Measurements from ENCODE around the gene STK24.
A peak's percentile ranks its signal among the peaks of the same experiment; 100 is the strongest.

Gene STK24

DNA sequence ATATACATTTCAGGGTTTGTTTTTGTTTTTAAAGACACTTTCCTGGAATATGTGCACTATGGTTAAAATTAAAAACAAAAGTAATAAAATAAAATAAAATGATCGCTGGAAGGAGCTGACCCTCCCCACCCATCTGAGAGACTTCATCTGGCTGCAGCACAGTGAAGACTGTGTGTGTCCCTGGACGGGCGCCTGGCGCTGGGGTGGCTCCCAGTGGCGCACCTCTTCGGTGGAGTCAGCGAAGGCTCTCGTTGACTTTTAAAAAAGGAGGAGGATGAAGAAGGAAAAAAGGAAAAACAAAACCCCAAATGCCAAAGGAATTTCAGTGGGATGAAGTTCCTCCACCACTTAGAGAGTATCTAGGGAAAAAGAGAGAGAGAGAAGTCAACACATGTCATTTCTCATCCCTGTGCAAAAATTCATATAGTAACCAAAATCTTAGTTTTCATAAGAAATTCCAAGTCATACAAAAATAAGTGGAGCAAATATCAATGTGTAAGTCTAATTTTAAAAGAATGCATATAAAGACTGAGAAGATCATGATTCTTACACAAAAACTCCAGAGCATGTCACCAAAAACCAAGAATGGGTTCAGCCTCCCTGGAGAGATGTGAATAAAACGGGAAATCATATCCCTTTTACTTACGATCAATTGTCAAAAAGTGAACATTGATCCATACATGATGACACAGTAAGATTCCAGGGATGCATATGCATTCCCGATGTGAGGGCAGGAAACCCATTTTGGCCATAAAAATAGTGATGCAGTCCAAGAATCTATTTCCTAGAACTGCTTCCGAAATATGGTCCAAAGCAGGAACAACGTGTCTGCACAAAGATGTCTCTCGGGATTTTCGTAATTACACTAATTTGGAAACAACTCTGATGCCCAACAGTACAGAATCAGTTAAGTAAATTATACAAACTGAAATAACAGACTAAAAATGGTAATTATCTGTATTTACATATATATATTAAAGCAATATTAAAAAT lies 123.8 kb downstream of the STK24 start:
- DNase-seq (ENCODE audit: low read depth in 3 of 3): no peak

DNA sequence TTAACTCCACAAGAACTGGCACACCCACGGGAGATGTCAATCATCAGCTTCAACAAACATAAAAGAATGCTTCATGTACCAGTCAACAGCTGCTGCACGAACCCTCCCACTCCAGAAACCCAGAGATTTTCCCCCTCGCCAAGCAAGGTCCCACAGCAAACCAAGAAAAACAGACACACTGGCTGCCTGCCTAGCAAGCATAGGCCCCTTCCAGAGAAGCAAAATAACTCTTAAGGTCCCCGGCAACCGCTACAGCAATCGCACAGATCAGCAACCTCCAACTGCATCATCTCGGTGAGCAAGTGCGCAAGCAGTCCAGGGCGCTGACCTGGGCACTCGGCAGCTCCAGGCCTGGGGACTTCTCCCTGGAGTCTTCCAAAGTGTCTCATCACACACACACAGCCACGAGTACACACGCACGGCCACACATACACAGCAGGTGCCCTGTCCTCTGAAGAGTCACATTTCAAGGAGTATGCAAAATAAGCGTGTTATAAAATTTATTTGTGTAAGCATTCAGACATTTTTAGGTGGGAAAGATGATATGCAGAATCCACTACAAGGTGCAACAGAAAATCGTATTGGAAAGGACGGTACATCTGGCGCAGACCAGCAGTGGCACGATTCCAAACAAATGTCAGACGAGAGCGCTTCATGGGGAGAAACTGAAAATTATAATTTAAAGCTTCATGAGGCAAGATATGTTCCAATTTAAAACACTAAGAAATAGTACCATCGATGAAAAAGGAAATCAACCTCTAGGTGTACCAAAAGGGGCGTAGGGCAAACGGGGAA lies 125.0 kb downstream of the STK24 start:
- DNase-seq (ENCODE audit: low read depth in 3 of 3): no peak

GRCh38 chr13:98450539-98451111 lies 126.3 kb downstream of the STK24 start:
- no peak for DNase-seq (ENCODE audit: low read depth in 3 of 3)

GRCh38 chr13:98450026-98450425 lies 126.9 kb downstream of the STK24 start:
- DNase-seq (ENCODE audit: low read depth in 3 of 3): no peak

- DNase-seq (ENCODE audit: low read depth in 3 of 3): no peak
These were observed 127.6 kb downstream of the STK24 start for GRCh38 chr13:98449273-98449672.

GRCh38 chr13:98448642-98448928 lies 128.3 kb downstream of the STK24 start:
- no peak for DNase-seq (ENCODE audit: low read depth in 3 of 3)

GRCh38 chr13:98447881-98448641 lies 128.8 kb downstream of the STK24 start:
- DNase-seq (ENCODE audit: low read depth in 3 of 3): no peak

DNA sequence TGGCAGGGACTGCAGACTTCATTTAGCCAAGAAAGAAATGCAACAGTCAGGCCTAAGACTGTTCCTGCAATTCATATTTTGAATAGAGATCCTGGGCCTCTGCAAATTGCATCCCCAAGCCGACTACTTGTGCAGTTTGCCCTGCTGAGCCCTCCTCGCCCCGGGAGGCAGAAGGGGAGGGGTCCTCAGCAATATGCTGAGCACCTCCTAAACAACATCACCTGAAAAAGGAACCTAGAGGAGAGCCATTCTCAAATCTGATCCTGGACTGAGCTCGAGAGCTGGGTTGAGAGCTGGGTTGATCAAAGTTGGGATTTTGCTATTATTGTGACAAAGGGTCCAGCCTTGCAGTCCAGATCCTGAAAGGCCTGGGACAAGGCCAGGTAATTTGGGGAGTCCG lies 129.8 kb downstream of the STK24 start:
- no peak for DNase-seq (ENCODE audit: low read depth in 3 of 3)

GRCh38 chr13:98446234-98446621 lies 130.7 kb downstream of the STK24 start:
- DNase-seq (ENCODE audit: low read depth in 3 of 3): no peak

DNA sequence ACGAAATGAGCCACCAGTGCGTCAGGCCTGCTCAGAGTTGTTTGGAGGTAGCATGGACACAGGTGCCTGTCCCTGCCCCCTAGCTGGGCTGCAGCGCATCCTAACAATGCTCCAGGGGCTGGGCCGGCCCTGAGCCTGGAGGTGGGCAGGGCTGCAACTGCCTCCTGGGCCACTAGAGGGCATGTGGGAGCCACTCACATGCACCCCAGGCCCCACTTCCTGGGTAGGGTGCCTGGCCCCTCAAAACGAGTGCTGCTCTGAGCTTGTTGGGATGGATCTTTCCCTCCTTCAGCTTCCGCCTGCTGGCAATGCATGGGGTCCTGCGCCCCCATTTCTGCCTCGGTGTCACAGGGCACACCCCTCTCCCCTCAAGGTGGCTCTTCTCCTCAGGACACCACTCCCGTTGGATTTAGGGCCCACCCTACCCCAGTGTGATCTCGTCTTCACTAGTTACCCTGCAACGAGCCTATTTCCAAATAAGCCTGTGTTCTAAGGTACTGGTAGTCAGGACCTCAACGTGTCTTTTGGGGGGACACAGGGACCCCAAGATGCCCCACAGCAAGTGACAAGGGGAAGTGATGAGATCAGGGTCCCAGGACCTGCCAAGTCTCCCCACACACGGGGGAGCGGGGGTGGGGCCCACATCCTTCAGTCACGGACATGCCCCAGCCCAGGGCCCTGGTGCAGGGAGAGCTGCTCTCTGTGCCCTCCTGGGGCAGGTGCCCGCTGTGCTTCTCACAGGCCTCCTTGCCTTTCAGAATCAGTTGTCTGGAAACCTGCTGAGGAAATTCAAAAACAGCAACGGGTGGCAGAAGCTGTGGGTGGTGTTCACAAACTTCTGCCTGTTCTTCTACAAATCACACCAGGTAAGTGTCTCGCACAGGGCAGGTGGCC lies 131.3 kb downstream of the STK24 start:
- DNase-seq (ENCODE audit: low read depth in 3 of 3): peak; percentile 57 to 72 (median 59)

- DNase-seq (ENCODE audit: low read depth in 3 of 3): no peak
These were observed 132.5 kb downstream of the STK24 start for GRCh38 chr13:98444381-98444780.

GRCh38 chr13:98443800-98444325 lies 133.0 kb downstream of the STK24 start:
- no peak for DNase-seq (ENCODE audit: low read depth in 3 of 3)

DNA sequence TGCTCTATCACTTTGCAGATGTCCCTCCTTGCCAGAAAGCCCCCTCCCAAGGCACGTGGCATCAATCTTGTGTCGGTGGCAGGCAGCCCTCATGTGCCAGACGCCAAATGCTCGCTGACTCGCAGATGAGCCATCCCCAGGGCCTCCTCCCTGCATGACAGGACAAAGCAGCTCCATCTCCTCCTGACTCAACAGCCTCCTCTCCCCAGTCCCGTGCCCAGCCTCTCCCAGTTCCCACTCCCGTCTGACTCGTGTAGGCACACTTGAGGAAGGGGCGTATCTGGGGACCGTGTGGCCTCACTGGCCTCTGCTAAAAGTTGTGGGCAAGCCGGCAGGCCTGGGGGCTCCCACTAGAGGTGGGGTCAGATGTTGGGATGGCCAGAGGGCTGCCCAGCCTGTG lies 133.6 kb downstream of the STK24 start:
- DNase-seq (ENCODE audit: low read depth in 3 of 3): no peak

DNA sequence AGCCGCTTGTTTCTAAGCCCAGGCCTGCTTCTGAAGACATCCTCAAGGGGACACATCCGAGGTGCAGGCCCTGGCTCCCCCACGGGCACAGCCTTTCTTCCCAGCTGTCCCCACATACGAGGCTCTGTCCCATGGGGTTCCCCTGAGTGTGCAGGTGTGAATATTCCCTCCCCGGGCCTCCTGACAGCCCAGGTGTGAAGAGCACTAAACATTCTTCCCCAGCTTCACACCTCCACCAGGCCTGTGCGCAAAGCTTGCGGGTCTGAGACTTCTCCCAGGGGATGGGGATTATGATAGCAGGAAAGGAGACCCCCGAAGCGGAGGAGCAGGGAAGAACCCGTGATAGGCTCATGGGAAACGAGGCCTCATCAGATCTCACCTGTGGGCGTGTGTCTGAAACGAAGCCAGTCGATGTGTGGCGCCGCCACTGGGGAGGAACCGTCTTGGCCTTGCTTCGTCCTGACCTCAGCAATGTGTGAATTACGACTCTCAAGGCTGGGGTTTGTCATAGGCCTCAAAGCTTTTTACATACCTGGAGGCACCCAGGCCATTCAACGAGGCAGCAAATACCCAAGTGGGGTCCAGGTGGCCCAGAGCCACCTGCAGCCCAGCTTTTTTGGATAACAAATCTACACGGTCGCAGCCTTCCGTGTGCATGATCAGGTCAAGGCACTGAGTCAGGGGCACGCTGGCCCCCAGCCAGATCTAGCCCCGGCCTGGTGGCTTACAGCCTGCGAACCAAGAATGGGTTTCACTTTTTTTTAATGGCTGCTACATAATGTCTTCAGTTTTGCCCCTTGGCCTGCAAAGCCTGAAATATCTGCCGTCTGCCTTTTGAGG lies 134.3 kb downstream of the STK24 start:
- no peak for DNase-seq (ENCODE audit: low read depth in 3 of 3)

DNA sequence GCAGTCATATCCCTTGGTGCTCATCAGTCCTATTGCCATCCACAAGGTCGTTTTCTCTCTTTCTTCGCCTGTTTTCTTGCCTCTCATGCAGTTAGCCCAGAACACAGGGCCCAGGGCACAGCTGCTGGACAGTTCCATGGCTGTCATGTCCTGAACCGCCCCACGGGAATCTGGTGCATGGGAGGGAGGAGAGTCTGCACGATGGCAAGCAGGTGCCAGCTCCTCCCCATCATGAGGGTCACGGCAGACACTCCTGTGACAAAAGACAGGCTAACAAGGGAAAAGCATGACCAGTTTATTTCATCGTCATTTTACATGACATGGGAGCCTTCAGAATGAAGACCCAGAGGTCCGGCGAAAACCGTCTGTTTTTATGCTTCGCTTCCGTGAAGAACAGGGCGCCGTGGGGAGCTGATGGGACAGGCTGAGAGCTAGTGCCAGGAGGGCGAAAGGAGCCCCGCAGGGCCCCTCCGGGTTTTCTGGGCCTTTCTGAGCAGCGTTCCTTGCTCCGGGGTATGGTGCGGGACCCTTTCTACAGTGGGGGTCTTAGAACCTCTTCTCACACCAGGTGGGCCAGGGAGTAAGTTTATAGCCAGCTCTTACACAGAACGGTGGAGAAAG lies 135.7 kb downstream of the STK24 start:
- no peak for DNase-seq (ENCODE audit: low read depth in 3 of 3)

- no peak for DNase-seq (ENCODE audit: low read depth in 3 of 3)
These were observed 136.4 kb downstream of the STK24 start for GRCh38 chr13:98440390-98441055.

GRCh38 chr13:98439896-98440295 lies 137.0 kb downstream of the STK24 start:
- no peak for DNase-seq (ENCODE audit: low read depth in 3 of 3)

GRCh38 chr13:98439126-98439828 lies 137.6 kb downstream of the STK24 start:
- no peak for DNase-seq (ENCODE audit: low read depth in 3 of 3)
